SK-N-SH treated with all-trans-retinoic acid at 6 μM for 48 hours (cell line): ENCODE data around the gene MAPK8IP3.

Experiments
- ATAC-seq: fragments of 200-7000 bp; cut with Tn5 transposase; 3 replicates; pipeline ENCODE4 v1.9.1; 2020; ENCODE audit warnings: mild to moderate bottlenecking, moderate library complexity
- ARNTL ChIP-seq: fragments of 450-650 bp; formaldehyde crosslinking; IDR thresholded peaks from 2 replicates; pipeline ENCODE4 v1.5.0; 2020; ENCODE audit warnings: low read depth, mild to moderate bottlenecking, moderate library complexity, borderline replicate concordance
- BACH2 ChIP-seq: fragments of 250-450 bp; sonication (Bioruptor Pico); IDR thresholded peaks from 2 replicates; pipeline ENCODE4 v1.9.0; 2021; ENCODE audit warnings: mild to moderate bottlenecking, borderline replicate concordance
- ESRRG ChIP-seq: fragments of 250-450 bp; sonication (Bioruptor Pico); IDR thresholded peaks from 2 replicates; pipeline ENCODE4 v1.6.1; 2021; ENCODE audit warnings: mild to moderate bottlenecking
- GLIS3 ChIP-seq: fragments of 250-450 bp; sonication (Bioruptor Pico); IDR thresholded peaks from 2 replicates; pipeline ENCODE4 v1.5.0; 2020; ENCODE audit warnings: mild to moderate bottlenecking, moderate library complexity
- ISL1 ChIP-seq: fragments of 250-450 bp; sonication (Bioruptor Pico); IDR thresholded peaks from 2 replicates; pipeline ENCODE4 v2.1.2; 2022; ENCODE audit warnings: mild to moderate bottlenecking, moderate library complexity
- OSR1 ChIP-seq: fragments of 250-450 bp; sonication (Bioruptor Pico); IDR thresholded peaks from 2 replicates; pipeline ENCODE4 v1.8.0; 2022; ENCODE audit warnings: moderate library complexity, mild to moderate bottlenecking, inconsistent platforms
- PPARA ChIP-seq: fragments of 250-450 bp; sonication (Bioruptor Pico); IDR thresholded peaks from 2 replicates; pipeline ENCODE4 v1.5.0; 2020; ENCODE audit warnings: mild to moderate bottlenecking, borderline replicate concordance
- RARB ChIP-seq: fragments of 250-450 bp; sonication (Bioruptor Pico); IDR thresholded peaks from 2 replicates; pipeline ENCODE4 v1.8.0; 2021; ENCODE audit warnings: mild to moderate bottlenecking, moderate library complexity
- SNAI2 ChIP-seq: fragments of 250-450 bp; sonication (Bioruptor Pico); IDR thresholded peaks from 2 replicates; pipeline ENCODE4 v1.5.0; 2020; ENCODE audit warnings: mild to moderate bottlenecking, moderate library complexity
- TOX ChIP-seq: fragments of 250-450 bp; sonication (Bioruptor Pico); IDR thresholded peaks from 2 replicates; pipeline ENCODE4 v1.8.0; 2021; ENCODE audit warnings: mild to moderate bottlenecking, moderate library complexity, borderline replicate concordance
- ZC3H10 ChIP-seq: fragments of 250-450 bp; sonication (Bioruptor Pico); IDR thresholded peaks from 2 replicates; pipeline ENCODE4 v1.5.1; 2021; ENCODE audit warnings: mild to moderate bottlenecking, moderate library complexity
- ZFP3 ChIP-seq: fragments of 250-450 bp; sonication (Bioruptor Pico); IDR thresholded peaks from 2 replicates; pipeline ENCODE4 v1.5.0; 2020; ENCODE audit warnings: mild to moderate bottlenecking, moderate library complexity
- ZFP30 ChIP-seq: fragments of 450-650 bp; formaldehyde crosslinking; IDR thresholded peaks from 2 replicates; pipeline ENCODE4 v1.5.0; 2022; ENCODE audit warnings: mild to moderate bottlenecking, moderate library complexity
- ZNF565 ChIP-seq: fragments of 450-650 bp; formaldehyde crosslinking; conservative IDR thresholded peaks from 2 replicates; pipeline ENCODE4 v1.5.0; 2020; ENCODE audit warnings: low read depth, mild to moderate bottlenecking, moderate library complexity
- ZNF70 ChIP-seq: fragments of 450-650 bp; formaldehyde crosslinking; IDR thresholded peaks from 2 replicates; pipeline ENCODE4 v1.5.0; 2020; ENCODE audit warnings: mild to moderate bottlenecking, moderate library complexity
- ZNF8 ChIP-seq: fragments of 450-650 bp; formaldehyde crosslinking; IDR thresholded peaks from 2 replicates; pipeline ENCODE4 v1.5.0; 2020; ENCODE audit warnings: mild to moderate bottlenecking, moderate library complexity
- TF ChIP-seq, protein P1 (sequence below): fragments of 250-450 bp; sonication (Bioruptor Pico); IDR thresholded peaks from 2 replicates; pipeline ENCODE4 v1.8.0; 2021; ENCODE audit warnings: low read depth, mild to moderate bottlenecking, moderate library complexity, borderline replicate concordance
- TF ChIP-seq, protein P2 (sequence below): fragments of 250-450 bp; sonication (Bioruptor Pico); IDR thresholded peaks from 2 replicates; pipeline ENCODE4 v1.5.1; 2020; ENCODE audit warnings: low read depth, mild to moderate bottlenecking, moderate library complexity
- TF ChIP-seq, protein P3 (sequence below): fragments of 250-450 bp; sonication (Bioruptor Pico); IDR thresholded peaks from 2 replicates; pipeline ENCODE4 v1.5.1; 2021; ENCODE audit warnings: mild to moderate bottlenecking, moderate library complexity
- TF ChIP-seq, protein P4 (sequence below): fragments of 250-450 bp; sonication (Bioruptor Pico); IDR thresholded peaks from 2 replicates; pipeline ENCODE4 v1.8.0; 2020; ENCODE audit warnings: mild to moderate bottlenecking, moderate library complexity, borderline replicate concordance
- TF ChIP-seq, protein P5 (sequence below): fragments of 250-450 bp; sonication (Bioruptor Pico); IDR thresholded peaks from 2 replicates; pipeline ENCODE4 v1.5.0; 2020; ENCODE audit warnings: mild to moderate bottlenecking, moderate library complexity

The MAPK8IP3 gene

DNA sequence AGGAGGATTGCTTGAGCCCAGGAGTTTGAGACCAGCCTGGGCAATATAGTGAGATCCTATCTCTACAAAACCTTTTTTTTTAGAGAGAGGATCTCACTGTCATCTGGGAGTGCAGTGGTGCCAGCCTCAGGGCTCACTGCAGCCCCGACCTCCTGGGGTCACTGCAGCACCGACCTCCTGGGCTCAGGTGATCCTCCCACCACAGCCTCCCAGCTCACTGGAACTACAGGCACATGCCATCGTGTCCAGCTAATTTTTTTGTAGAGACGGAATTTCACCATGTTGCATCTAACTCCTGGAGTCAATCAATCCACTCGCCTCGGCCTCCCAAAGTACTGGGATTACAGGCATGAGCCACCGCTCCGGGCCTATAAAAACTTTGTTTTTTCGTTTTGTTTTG lies 15.4 kb downstream of the MAPK8IP3 start:
- ATAC-seq = no peak
- TF ChIP-seq OSR1 (CRISPR knock-in tag) = no peak
- no peak for TF ChIP-seq RARB
- no peak for TF ChIP-seq ESRRG (CRISPR knock-in tag)
- TF ChIP-seq ISL1 = no peak
- no peak for TF ChIP-seq ZNF8 (CRISPR knock-in tag)
- TF ChIP-seq ZFP30 = no peak
- TF ChIP-seq PPARA (CRISPR knock-in tag) = no peak
- TF ChIP-seq, protein P1, sequence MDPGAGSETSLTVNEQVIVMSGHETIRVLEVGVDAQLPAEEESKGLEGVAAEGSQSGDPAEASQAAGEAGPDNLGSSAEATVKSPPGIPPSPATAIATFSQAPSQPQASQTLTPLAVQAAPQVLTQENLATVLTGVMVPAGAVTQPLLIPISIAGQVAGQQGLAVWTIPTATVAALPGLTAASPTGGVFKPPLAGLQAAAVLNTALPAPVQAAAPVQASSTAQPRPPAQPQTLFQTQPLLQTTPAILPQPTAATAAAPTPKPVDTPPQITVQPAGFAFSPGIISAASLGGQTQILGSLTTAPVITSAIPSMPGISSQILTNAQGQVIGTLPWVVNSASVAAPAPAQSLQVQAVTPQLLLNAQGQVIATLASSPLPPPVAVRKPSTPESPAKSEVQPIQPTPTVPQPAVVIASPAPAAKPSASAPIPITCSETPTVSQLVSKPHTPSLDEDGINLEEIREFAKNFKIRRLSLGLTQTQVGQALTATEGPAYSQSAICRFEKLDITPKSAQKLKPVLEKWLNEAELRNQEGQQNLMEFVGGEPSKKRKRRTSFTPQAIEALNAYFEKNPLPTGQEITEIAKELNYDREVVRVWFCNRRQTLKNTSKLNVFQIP (CRISPR knock-in tag) = no peak
- no peak for TF ChIP-seq ZNF70 (CRISPR knock-in tag)
- no peak for TF ChIP-seq GLIS3 (CRISPR knock-in tag)
- TF ChIP-seq, protein P2, sequence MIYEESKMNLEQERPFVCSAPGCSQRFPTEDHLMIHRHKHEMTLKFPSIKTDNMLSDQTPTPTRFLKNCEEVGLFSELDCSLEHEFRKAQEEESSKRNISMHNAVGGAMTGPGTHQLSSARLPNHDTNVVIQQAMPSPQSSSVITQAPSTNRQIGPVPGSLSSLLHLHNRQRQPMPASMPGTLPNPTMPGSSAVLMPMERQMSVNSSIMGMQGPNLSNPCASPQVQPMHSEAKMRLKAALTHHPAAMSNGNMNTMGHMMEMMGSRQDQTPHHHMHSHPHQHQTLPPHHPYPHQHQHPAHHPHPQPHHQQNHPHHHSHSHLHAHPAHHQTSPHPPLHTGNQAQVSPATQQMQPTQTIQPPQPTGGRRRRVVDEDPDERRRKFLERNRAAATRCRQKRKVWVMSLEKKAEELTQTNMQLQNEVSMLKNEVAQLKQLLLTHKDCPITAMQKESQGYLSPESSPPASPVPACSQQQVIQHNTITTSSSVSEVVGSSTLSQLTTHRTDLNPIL (CRISPR knock-in tag) = no peak
- TF ChIP-seq SNAI2 (CRISPR knock-in tag) = no peak
- no peak for TF ChIP-seq ZNF565 (CRISPR knock-in tag)
- TF ChIP-seq, protein P3, sequence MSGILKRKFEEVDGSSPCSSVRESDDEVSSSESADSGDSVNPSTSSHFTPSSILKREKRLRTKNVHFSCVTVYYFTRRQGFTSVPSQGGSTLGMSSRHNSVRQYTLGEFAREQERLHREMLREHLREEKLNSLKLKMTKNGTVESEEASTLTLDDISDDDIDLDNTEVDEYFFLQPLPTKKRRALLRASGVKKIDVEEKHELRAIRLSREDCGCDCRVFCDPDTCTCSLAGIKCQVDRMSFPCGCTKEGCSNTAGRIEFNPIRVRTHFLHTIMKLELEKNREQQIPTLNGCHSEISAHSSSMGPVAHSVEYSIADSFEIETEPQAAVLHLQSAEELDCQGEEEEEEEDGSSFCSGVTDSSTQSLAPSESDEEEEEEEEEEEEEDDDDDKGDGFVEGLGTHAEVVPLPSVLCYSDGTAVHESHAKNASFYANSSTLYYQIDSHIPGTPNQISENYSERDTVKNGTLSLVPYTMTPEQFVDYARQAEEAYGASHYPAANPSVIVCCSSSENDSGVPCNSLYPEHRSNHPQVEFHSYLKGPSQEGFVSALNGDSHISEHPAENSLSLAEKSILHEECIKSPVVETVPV (CRISPR knock-in tag) = no peak
- TF ChIP-seq ZC3H10 = no peak

DNA sequence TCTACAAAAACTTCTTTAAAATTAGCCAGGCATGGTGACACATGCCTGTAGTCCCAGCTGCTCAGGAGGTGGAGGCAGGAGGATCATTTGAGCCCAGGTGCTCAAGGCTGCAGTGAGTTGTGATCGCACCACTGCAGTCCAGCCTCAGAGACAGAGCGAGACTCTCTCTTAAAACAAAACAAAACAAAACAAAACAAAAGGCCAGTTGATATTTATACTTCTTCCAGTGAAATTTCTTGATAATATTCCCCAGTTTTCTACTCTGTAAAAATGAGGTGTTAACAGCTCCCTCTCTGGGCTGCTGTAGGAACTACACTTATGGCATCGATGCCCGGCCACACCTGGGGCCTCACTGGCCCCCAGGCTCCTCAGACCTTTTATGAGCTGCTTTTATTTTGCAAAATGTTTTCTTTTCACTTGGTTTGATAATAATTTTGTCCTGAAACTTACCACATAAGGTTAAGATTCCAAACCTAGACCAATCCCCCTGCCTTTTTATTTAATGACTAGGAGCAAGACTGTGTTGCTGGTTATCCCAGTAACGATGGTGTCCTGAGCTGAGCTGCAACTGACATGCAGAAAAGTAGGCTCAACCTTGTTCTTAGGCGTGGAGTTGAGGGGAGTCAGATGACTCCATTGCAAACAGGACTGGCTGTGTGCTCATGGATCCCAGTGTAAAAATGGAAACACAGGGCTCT lies 17.6 kb downstream of the MAPK8IP3 start:
- no peak for TF ChIP-seq ZC3H10
- no peak for TF ChIP-seq OSR1 (CRISPR knock-in tag)
- ATAC-seq = peak; percentile 67

DNA sequence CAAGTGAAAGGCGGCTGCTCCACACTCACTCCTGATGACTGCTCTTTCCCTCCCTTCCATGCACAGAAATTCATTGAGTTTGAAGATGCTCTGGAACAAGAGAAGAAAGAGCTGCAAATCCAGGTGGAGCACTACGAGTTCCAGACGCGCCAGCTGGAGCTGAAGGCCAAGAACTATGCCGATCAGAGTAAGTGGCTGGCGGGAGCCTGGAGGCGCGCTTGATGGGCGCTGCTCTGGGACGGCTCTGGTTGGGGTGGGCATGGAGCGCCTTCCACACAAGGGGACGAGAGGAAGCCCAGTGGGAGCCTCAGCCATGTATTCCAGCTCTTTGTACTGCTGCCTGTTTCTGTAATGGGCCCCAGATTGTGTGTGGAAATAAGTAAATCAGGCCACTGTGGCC lies 18.5 kb downstream of the MAPK8IP3 start:
- ATAC-seq = no peak
- TF ChIP-seq ZFP30 (no peak), TOX (CRISPR knock-in tag) (no peak), ARNTL (CRISPR knock-in tag) (no peak), SNAI2 (CRISPR knock-in tag) (no peak), ZNF70 (CRISPR knock-in tag) (no peak), BACH2 (CRISPR knock-in tag) (no peak), ZFP3 (no peak), RARB (no peak), ZNF565 (CRISPR knock-in tag) (no peak), GLIS3 (CRISPR knock-in tag) (no peak), ZNF8 (CRISPR knock-in tag) (no peak)
- TF ChIP-seq, protein P1 (CRISPR knock-in tag) = no peak
- TF ChIP-seq, protein P4, sequence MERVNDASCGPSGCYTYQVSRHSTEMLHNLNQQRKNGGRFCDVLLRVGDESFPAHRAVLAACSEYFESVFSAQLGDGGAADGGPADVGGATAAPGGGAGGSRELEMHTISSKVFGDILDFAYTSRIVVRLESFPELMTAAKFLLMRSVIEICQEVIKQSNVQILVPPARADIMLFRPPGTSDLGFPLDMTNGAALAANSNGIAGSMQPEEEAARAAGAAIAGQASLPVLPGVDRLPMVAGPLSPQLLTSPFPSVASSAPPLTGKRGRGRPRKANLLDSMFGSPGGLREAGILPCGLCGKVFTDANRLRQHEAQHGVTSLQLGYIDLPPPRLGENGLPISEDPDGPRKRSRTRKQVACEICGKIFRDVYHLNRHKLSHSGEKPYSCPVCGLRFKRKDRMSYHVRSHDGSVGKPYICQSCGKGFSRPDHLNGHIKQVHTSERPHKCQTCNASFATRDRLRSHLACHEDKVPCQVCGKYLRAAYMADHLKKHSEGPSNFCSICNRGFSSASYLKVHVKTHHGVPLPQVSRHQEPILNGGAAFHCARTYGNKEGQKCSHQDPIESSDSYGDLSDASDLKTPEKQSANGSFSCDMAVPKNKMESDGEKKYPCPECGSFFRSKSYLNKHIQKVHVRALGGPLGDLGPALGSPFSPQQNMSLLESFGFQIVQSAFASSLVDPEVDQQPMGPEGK (CRISPR knock-in tag) = no peak
- TF ChIP-seq, protein P5, sequence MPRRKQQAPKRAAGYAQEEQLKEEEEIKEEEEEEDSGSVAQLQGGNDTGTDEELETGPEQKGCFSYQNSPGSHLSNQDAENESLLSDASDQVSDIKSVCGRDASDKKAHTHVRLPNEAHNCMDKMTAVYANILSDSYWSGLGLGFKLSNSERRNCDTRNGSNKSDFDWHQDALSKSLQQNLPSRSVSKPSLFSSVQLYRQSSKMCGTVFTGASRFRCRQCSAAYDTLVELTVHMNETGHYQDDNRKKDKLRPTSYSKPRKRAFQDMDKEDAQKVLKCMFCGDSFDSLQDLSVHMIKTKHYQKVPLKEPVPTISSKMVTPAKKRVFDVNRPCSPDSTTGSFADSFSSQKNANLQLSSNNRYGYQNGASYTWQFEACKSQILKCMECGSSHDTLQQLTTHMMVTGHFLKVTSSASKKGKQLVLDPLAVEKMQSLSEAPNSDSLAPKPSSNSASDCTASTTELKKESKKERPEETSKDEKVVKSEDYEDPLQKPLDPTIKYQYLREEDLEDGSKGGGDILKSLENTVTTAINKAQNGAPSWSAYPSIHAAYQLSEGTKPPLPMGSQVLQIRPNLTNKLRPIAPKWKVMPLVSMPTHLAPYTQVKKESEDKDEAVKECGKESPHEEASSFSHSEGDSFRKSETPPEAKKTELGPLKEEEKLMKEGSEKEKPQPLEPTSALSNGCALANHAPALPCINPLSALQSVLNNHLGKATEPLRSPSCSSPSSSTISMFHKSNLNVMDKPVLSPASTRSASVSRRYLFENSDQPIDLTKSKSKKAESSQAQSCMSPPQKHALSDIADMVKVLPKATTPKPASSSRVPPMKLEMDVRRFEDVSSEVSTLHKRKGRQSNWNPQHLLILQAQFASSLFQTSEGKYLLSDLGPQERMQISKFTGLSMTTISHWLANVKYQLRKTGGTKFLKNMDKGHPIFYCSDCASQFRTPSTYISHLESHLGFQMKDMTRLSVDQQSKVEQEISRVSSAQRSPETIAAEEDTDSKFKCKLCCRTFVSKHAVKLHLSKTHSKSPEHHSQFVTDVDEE (CRISPR knock-in tag) = no peak
- TF ChIP-seq, protein P3 (CRISPR knock-in tag) = no peak
